ENCODE data around the gene TAS2R14.
A peak's percentile ranks its signal among the peaks of the same experiment; 100 is the strongest.

TAS2R14 gene

GRCh38 chr12:10939163-10939562, at the start of gene TAS2R14:
Gene TAS2R14, minus strand, starts transcription at chr12:10939263. Its CDS starts 56 bp downstream, at chr12:10939207.
- DNase-seq, result no peak

- no peak for DNase-seq
Observed at GRCh38 chr12:10986812-10987211, 47.7 kb upstream of the TAS2R14 start, which contains the start of gene TAS2R50. Gene TAS2R50, minus strand, starts transcription at chr12:10986912. Its CDS starts 52 bp downstream, at chr12:10986860.

DNA sequence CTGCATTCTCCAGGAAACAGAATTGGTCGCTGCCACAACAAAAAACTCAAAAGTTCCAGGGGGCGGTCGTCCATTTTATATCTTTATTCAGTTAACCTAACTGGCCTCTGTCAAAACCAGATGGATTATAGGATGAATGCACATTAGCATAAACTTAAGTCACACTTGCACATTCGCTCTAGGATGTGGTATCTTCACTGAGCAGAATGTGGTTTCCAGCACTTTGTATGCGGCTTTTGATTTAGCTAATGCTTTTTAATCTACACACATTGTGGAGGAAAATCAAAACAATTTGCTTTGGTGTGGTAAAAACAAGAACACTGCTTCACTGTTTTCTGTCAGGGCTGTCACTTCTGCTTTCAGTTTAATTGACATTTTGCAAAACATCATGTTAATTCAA, 43.2 kb upstream of the TAS2R14 start:
- no peak for DNase-seq

DNA sequence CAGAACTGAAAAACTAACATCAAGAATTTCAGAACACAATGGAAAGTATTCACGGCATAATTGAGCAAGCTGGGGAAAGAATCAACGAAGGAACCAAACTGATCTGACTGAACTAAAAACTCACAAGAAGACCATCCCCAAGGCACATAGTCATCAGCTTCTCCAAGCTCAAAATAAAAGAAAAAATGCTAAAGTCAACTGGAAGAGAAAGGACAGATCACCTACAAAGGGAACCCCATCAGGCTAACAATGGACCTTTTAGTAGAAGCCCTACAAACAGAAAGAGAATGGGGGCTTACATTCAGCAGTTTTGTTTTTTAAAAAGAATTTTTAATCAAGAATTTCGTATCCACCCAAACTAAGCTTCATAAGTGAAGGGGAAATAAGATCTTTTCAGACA, 35.9 kb upstream of the TAS2R14 start:
- DNase-seq, result no peak

DNA sequence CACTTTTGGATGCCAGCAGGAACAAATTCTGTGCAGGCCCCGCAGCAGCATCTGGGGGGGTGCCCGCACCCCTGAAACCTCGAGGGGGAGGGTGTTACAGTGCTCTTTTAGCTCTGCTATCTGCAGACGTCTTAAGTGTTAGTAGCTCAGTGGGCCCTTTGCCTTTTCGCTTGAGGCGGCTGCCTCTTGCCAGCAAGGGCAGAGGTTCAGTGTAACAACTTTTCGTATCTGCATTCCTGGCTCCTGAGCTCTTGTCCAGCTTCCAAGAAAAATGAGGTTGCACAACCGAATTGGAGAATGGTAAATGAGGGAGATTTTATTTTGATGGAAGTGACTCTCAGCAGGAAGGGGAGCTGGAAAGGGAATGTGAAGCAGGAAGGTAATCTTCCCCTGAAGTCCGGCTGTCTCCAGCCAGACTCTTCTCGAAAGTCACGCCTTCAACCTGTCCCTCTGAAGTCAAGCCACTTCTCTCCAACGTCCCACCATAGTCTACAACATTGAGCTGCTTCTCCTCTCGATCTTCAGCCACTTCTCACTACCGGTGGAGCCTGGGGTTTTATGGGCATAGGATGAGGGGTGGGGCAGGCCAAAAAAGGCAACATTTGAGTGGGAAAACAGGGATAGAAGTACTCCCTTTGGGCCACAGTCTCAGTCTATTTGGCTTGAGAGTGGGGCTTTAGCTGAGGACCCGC, 29.8 kb upstream of the TAS2R14 start:
- no peak for DNase-seq

- DNase-seq, result peak; percentile 16
Observed at GRCh38 chr12:10967409-10967808, 28.3 kb upstream of the TAS2R14 start.

GRCh38 chr12:10966314-10966713, 27.3 kb upstream of the TAS2R14 start:
- no peak for DNase-seq

DNA sequence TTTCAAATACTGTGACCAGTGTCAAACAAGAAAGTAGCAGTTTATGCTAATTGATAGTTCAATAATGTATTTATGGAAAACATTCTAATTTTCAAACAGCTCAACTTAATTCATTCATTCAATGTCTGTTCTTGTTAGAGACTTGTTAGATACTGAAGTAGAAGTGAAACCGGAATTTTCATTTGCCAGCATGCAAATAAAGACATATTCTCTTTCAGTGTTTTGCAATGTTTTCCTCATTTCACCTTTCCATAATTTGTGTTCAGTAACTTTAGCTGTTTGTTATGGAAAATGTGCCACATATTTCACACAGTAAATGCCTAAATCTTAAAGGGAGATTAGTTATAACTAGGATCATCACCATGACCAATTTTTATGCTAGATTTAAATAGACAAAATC, 26.4 kb upstream of the TAS2R14 start:
- no peak for DNase-seq

GRCh38 chr12:10960211-10960610, 21.1 kb upstream of the TAS2R14 start:
- DNase-seq, result no peak

DNA sequence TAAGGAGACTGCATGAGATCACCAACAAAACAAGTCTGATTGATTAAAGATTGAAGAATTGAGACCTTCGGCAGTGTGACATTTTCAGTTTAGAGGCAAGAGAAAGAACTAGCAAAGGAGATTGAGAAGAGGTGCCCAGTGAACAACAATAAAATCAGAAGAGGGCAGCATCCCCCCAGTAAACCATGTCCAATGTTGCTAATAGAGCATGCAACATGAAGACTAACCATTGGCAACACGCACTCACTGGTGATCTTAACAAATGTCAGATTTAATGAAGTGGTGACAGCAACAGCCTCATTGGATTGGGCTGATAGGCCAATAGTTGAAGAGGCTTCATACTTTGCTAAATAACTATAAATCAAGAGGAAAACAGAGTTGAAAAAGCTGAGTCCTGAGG, 20.7 kb upstream of the TAS2R14 start:
- DNase-seq, result no peak

GRCh38 chr12:10957741-10958140, 18.7 kb upstream of the TAS2R14 start:
- no peak for DNase-seq

DNA sequence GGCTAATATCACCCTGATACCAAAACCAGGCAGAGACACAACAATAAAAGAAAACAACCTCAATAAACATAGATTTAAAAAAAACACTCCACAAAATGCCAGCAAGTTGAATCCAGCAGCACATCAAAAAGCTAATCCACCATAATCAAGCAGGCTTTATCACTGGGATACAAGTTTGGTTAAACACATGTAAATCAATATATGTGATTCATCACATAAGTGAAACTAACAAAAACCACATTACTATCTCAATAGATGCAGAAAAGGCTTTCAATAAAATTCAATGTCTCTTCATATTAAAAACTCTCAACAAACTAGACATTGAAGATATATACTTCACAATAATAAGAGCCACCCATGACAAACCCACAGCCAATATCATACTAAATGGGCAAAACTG, 17.0 kb upstream of the TAS2R14 start:
- DNase-seq, result no peak

GRCh38 chr12:10952645-10953044, 13.6 kb upstream of the TAS2R14 start:
- DNase-seq, result no peak

DNA sequence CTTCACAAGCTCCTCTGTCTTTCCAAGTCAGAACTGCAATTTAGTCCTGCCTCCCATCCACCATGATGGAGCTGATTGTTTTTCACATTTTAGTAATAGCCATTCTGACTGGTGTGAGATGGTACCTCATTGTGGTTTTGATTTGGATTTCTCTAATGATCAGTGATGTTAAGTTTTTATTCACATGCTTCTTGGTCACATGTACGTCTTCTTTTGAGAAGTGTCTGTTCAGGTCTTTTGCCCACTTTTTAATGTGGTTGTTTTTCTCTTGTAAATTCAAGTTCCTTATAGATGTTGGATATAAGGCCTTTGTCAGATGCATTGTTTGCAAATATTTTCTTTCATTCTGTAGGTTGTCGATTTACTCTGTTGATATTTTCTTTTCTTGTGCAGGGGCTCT, 4.1 kb upstream of the TAS2R14 start:
- DNase-seq, result no peak

DNA sequence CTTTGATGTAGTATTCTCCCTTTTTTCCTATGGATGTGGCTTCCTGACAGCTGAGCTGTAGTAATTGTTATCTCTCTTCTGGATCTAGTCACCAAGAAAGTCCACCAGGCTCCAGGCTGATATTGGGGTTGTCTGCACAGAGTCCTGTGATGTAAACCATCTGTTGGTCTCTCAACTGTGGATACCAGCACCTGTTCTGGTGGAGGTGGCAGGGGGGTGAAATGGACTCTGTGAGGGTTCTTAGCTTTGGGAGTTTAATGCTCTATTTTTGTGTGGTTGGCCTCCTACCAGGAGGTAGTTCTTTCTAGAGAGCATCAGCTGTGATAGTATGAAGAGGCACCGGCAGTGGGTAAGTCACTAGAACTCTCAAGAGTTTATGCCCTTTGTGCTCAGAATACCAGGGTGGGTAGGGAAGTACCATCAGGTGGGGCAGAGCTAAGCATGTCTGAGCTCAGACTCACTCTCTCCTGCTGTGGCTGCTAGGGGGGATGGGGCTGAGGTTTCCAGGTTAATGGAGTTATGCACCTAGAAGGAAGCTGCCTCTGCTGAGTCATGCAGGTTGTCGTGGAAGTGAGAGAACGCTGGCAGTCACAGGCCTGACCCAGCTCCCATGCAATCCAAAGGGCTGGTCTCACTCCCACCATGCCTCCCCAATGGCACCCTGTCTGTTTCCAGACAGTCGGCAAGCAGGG, 3.0 kb upstream of the TAS2R14 start:
- no peak for DNase-seq

- no peak for DNase-seq
Observed at GRCh38 chr12:10941369-10941768, 2.3 kb upstream of the TAS2R14 start.

GRCh38 chr12:10940389-10940788, 1.3 kb upstream of the TAS2R14 start:
- no peak for DNase-seq

DNA sequence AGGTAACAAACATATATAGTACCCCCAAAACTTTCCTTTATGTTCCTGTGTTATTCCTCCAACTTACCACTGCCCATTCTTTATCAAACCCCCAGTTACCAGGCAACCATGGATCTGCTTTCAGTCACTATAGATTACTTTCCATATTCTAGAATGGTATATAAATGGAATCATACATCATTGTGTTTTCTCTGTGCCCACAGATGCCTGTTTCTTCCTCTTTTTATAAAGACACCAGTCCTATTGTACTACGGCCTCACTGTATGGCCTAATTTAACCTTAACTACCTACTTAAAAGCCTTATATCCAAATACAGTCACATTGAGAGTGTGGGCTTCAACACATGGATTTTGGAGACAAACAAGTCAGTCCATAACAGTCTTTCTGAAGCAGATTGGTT, 2.6 kb downstream of the TAS2R14 start:
- no peak for DNase-seq

DNA sequence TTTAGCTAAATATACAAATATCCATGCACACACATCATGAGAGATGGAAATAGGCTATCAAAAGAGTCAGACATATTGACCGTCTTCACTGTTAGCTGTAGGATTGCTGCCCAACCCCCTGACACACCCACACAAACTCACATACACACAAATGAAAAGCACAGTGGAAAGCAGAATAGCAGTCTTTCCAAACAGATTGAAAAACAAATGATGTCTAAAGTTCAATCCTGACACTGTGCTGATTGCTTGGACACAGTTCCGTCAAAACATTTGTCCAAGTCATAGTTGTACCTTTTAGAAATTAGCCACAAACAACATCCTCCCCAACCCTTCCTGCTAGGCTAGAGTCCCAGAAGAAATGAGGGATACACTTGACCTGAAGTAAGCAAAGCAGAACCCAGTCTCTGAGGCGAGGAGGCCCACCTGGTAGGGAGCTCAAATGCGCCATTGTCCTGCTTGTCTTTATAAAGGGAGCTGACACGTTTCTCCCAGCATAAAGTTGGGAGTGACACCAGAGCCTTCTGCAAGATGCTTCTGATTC, 10.2 kb downstream of the TAS2R14 start, which contains the start of gene PRH2:
TSS of gene PRH2 (plus strand) at position 491 of the 541 bp plus-strand sequence. CDS start at position 529, 38 bp downstream.
- DNase-seq, result no peak

DNA sequence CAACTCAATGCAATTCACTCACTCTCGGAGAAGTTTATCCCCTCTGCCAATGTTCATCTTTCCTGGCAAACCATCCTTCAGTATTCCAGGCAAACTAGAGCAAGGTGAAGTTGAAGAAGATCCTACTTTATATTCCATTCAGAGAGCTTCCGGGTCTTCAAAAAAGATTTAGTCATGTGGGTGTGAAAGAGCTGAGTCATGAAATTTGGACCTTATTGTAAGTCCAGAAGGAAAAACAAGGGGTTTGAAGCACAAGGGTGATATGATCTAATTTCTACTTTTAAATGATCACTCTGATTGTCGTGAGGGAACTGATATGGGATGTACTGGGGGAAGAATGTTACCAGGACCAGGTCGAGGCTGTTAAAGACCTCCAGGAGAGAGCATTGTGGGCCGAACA, 12.8 kb downstream of the TAS2R14 start:
- no peak for DNase-seq

DNA sequence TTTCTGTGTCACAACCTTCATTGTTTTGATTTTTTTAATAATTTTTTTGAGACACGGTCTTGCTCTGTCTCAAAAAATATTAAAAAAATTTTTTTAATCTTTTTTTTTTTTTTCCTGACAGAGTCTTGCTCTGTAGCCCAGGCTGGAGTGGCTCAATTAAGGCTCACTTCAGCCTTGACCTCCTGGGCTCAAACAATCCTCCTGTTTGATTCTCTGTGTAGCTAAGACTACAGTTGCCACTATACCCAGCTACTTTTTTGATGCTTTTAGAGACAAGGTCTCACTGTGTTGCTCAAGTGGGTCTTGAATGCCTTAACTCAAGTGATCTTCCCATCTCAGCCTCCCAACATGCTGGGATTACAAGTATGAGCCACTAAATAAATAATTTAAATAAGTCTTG, 19.3 kb downstream of the TAS2R14 start:
- DNase-seq, result no peak

DNA sequence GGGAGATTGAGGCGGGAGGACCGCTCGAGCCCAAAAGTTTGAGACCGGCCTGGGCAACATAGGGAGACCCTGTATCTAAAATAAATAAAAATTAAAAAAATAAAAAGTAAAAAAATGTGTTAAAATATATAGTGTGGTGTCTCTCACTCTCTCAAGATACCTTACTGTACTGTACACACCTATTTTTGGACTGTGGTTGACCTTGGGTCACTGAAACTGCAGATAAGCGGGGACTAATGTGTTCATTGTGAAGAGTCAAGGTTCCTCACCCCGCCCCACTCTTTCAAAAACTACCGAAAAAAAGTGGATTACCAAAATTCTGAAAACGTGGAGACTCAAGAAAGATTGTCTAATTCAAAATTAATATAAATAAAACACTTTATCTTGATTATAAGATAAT, 28.7 kb downstream of the TAS2R14 start:
- DNase-seq, result no peak

DNA sequence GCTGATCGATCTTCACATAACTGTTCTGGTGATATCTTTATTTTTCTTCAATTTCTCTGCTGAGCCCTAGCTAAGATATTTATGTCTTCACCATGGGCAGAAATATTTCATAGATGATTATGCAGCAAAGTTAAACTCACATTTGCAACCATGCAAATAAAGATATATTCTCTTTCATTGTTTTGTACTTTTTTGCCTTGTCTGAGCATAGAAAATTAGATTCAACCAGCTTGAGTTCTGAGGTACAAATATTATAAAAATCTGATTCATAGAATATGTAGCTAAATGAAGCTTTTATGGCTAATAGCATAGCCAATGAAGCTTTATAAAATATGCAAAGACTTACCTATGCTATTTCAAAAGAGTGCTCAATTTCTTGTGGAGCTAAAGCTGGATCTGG, 29.6 kb downstream of the TAS2R14 start, which contains the start of gene TAS2R13:
TSS of gene TAS2R13 (minus strand) at position 101 of the 400 bp plus-strand sequence. CDS start 264 bp downstream, outside the sequence.
- no peak for DNase-seq

GRCh38 chr12:10904686-10905085, 34.4 kb downstream of the TAS2R14 start:
- DNase-seq, result no peak

All from eye (tissue), 1 donor.